BJ (cell line): ENCODE results near the gene SH3GLB2. TPM values are rescaled to one million over a fixed set of nuclear protein-coding genes. Genes with fewer than 3 reads are reported as not detected.
"Not testable (repeated sequence)": the region's sequence is repeated elsewhere in the genome, so short reads cannot be mapped to it uniquely, and the experiment has no call there.

ENCODE experiments used
- CTCF ChIA-PET: fragments of 350-600 bp; formaldehyde crosslinking; extraction: SDS; loops from one replicate; lab custom pipeline; 2021; ENCODE audit warnings: antibody characterized with exemption, inconsistent platforms; lab: Yijun Ruan, JAX
- POLR2A ChIA-PET: fragments of 300-600 bp; sonication (Branson Sonifier 250); formaldehyde crosslinking; extraction: SDS; loops from one replicate; lab custom pipeline; 2021; ENCODE audit warnings: antibody characterized with exemption; lab: Charles Lee
- DNase-seq: peaks from one replicate; pipeline ENCODE4 v3.0.0-alpha.2; 2011; ENCODE audit warnings: low read depth
- H3K27me3 ChIP-seq: 2 replicates; pipeline ENCODE4 v1.6.0; 2011; ENCODE audit warnings: low read length; ENCODE audit not compliant: control insufficient read depth, insufficient read depth
- H3K36me3 ChIP-seq: 2 replicates; pipeline ENCODE4 v1.5.1; 2011; ENCODE audit warnings: low read length; ENCODE audit not compliant: control insufficient read depth, insufficient read depth
- H3K4me3 ChIP-seq: 2 replicates; pipeline ENCODE4 v1.5.1; 2011; ENCODE audit warnings: low read depth, mild to moderate bottlenecking, control low read depth, low read length
- polyA plus RNA-seq: library from polyadenylated mRNA; depleted of rRNA; stranded (reverse); fragments of >200 nt; gene quantifications from 2 replicates; pipeline ENCODE4 v1.2.3, GENCODE V29; 2011
- TF ChIP-seq, protein P1 (sequence below): IDR thresholded peaks from 2 replicates; pipeline ENCODE4 v1.5.1; 2011; ENCODE audit warnings: low read depth, mild to moderate bottlenecking, control low read depth, inconsistent platforms, low read length, moderate library complexity; ENCODE audit not compliant: insufficient read depth

Gene SH3GLB2
- polyA plus RNA-seq, 1 experiment: 52.7 TPM

DNA sequence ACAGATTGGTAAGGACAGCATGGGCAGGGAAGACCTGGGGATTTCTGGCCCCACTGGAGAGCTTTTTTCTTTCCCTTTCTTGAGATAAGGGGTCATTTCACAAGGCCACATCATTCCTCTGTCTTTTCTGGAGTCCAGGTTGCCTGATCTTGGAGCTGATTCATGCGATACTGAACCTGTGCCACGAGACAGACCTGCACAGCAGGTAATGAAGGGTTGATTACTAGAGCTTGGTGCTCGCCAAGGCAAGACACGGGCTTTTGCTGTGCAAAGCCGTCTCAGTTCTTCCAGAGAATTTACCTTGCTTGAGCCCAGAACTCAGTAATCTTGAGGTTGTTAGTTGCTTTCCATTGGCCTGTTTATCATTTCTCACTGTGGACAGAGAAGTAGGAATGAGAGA lies 41.5 kb downstream of the SH3GLB2 start:
- CTCF ChIA-PET: interaction anchor here (0.7 to 1.5 kb wide), 2 partner anchors 10 to 19 kb away, joined by 3 to 6 read pairs; no protein-coding TSS in a partner anchor
- Histone ChIP-seq H3K36me3 (peaks cover 15% of the 10 kb centered on the region), H3K4me3 (no peak overlapping the region), H3K27me3 (no peaks in the 10 kb centered on the region)
- DNase-seq: no peak
- POLR2A ChIA-PET: no interaction called here
- TF ChIP-seq, protein P1, sequence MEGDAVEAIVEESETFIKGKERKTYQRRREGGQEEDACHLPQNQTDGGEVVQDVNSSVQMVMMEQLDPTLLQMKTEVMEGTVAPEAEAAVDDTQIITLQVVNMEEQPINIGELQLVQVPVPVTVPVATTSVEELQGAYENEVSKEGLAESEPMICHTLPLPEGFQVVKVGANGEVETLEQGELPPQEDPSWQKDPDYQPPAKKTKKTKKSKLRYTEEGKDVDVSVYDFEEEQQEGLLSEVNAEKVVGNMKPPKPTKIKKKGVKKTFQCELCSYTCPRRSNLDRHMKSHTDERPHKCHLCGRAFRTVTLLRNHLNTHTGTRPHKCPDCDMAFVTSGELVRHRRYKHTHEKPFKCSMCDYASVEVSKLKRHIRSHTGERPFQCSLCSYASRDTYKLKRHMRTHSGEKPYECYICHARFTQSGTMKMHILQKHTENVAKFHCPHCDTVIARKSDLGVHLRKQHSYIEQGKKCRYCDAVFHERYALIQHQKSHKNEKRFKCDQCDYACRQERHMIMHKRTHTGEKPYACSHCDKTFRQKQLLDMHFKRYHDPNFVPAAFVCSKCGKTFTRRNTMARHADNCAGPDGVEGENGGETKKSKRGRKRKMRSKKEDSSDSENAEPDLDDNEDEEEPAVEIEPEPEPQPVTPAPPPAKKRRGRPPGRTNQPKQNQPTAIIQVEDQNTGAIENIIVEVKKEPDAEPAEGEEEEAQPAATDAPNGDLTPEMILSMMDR: no peak

DNA sequence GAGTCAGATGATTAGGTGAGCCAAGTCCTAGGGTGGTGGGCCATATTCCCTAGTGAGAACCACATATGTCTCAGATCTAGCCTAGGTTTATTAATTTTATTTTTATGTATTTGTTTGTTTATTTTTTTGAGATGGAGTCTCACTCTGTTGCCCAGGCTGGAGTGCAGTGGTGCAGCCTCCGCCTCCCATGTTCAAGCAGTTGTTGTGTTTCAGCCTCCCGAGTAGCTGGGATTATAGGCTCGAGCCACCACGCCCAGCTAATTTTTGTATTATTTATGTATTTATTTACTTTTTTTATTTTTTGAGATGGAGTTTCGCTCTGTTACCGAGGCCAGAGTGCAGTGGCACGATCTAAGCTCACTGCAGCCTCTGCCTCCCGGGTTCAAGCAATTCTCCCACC lies 44.6 kb downstream of the SH3GLB2 start:
- POLR2A ChIA-PET: no interaction called here
- CTCF ChIA-PET: no interaction called here
- Histone ChIP-seq H3K36me3 (peaks cover 11% of the 10 kb centered on the region), H3K4me3 (no peak overlapping the region), H3K27me3 (no peaks in the 10 kb centered on the region)
- no peak for DNase-seq
- TF ChIP-seq, protein P1: no peak

DNA sequence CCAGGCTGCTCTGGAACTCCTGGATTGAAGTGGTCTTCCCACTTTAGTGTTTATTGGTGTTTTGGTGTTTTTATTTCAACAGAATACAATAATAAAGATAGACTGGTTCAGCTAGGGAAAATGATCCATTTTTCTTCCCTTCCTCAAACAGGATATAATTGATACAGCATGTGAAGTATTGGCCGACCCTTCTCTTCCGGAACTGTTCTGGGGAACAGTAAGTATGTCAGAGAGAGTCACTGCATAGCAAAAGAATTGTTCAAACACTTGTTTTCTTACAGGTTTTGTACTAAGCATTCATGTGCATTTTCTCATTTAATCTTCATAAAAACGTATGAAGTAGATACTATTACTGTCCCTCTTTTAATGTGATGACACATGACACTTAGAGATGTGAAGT lies 49.0 kb downstream of the SH3GLB2 start:
- DNase-seq: no peak
- no peaks in the 10 kb centered on the region for H3K27me3 ChIP-seq
- no peak overlapping the region for H3K4me3 ChIP-seq
- H3K36me3 ChIP-seq: peaks cover 10% of the 10 kb centered on the region
- POLR2A ChIA-PET: no interaction called here
- TF ChIP-seq, protein P1: no peak
- CTCF ChIA-PET: no interaction called here

DNA sequence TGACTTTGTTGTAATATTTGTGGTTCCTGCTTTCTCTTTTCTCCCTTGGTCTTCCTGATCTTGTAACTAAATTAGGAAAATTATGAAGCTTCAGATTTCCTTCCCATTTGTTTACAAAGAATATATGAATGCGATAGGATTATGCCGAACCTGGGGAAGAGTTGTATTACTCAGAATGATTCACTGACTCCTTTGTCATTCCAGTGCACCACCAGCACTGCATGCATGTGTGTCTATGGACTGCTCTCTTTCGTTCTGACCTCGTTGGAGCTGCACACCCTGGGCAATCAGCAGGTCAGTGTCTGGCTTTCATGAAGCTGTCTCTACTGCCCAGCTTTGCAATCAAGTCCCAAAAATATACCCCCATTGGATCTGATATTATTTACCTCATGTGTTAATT lies 55.2 kb downstream of the SH3GLB2 start:
- Histone ChIP-seq H3K4me3 (no peak overlapping the region), H3K36me3 (peaks cover 5% of the 10 kb centered on the region; the same call in 1 of the 2 replicates), H3K27me3 (no peaks in the 10 kb centered on the region)
- ChIA-PET POLR2A (no interaction called here), CTCF (interaction anchor here (1.2 kb wide), 1 partner anchor 15 kb away, joined by 3 read pairs; no protein-coding TSS in a partner anchor)
- TF ChIP-seq, protein P1: no peak
- DNase-seq: no peak

DNA sequence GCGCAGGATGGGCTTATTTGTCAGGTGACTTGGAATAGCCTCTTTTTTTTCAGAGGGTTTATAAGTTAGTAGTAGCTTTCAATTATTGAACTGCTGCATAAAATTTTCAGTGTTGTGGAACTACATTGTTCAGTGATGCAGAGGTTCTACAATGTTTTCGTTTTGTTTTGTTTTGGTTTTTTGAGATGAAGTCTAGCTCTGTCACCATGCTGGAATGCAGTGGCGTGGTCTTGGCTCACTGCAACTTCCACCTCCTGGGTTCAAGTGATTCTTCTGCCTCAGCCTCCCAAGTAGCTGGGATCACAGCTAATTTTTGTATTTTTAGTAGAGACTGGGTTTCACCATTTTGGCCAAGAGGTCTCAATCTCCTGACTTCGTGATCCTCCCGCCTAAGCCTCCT lies 58.6 kb downstream of the SH3GLB2 start:
- no peak overlapping the region for H3K4me3 ChIP-seq
- TF ChIP-seq, protein P1: no peak
- DNase-seq: no peak
- no peaks in the 10 kb centered on the region for H3K27me3 ChIP-seq
- CTCF ChIA-PET: interaction anchor here (1.2 kb wide), 1 partner anchor 151 kb away, joined by 3 read pairs; the partner anchor contains the start of gene ENDOG
- POLR2A ChIA-PET: no interaction called here
- H3K36me3 ChIP-seq: peaks cover 1% of the 10 kb centered on the region; the same call in 1 of the 2 replicates

DNA sequence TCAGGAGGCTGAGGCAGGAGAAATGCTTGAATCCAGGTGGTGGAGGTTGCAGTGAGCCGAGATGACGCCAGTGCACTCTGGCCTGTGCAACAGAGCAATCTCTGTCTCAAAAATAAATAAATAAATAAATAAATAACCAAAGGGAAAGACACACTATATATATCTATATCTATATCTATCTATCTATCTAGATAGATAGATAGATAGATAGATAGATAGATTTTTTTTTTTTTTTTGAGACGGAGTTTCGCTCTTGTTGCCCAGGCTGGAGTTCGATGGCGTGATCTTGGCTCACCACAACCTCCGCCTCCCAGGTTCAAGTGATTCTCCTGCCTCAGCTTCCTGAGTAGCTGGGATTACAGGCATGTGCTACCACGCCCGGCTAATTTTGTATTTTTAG lies 66.7 kb downstream of the SH3GLB2 start:
- DNase-seq, POLR2A ChIA-PET, H3K27me3 ChIP-seq, H3K4me3 ChIP-seq, H3K36me3 ChIP-seq: not testable (repeated sequence)
- CTCF ChIA-PET: interaction anchor here (0.7 to 1.2 kb wide), 3 partner anchors 10 to 99 kb away, joined by 3 read pairs; no protein-coding TSS in a partner anchor
